Cardiac septum (tissue), 1 donor: ENCODE data around the gene CDCA3. TPM values are rescaled to one million over a fixed set of nuclear protein-coding genes. Genes with fewer than 3 reads are reported as not detected.

Source experiments
- total RNA-seq: library from RNA; stranded (reverse); fragmentation: NEBNext Ultra II Directional; extraction: Animal tissue kit (Norgen Biotek cat#: 25700); gene quantifications from one replicate; pipeline ENCODE4 v1.2.1, GENCODE V29; 2021
- donor health status: DM: no; HTN: no; CAD: no.

The CDCA3 gene
- total RNA-seq, 1 donor from 2014 or later = 0.65 TPM

Other genes with a start within 250 kb of the CDCA3 start
- 186 TPM for gene CHD4, start 243.9 kb downstream of the CDCA3 start, total RNA-seq
- gene LPAR5, start 215.3 kb downstream of the CDCA3 start, total RNA-seq = 2.6 TPM
- gene ACRBP, start 203.9 kb downstream of the CDCA3 start, total RNA-seq = 1.6 TPM
- gene ING4, start 188.2 kb downstream of the CDCA3 start, total RNA-seq = 20.6 TPM
- 32.7 TPM for gene ZNF384, start 161.9 kb downstream of the CDCA3 start, total RNA-seq
- gene PIANP, start 150.5 kb downstream of the CDCA3 start, total RNA-seq = 0.40 TPM
- gene COPS7A, start 127.2 kb downstream of the CDCA3 start, total RNA-seq = 64.7 TPM
- gene MLF2, start 98.1 kb downstream of the CDCA3 start, total RNA-seq = 135 TPM
- gene PTMS, start 84.9 kb downstream of the CDCA3 start, total RNA-seq = 234 TPM
- 0.57 TPM for gene LAG3, start 78.8 kb downstream of the CDCA3 start, total RNA-seq
- 3.8 TPM for gene CD4, start 61.8 kb downstream of the CDCA3 start, total RNA-seq
- gene GPR162, start 29.5 kb downstream of the CDCA3 start, total RNA-seq = 5.7 TPM
- 25.7 TPM for gene P3H3, start 22.9 kb downstream of the CDCA3 start, total RNA-seq
- gene GNB3, start 10.4 kb downstream of the CDCA3 start, total RNA-seq = 9.7 TPM
- gene USP5, start 864 bp upstream of the CDCA3 start, total RNA-seq = 83.5 TPM
- gene TPI1, start 16.2 kb upstream of the CDCA3 start, total RNA-seq = 657 TPM
- 4.5 TPM for gene SPSB2, start 22.0 kb upstream of the CDCA3 start, total RNA-seq
- gene LRRC23, start 53.5 kb upstream of the CDCA3 start, total RNA-seq = 13.3 TPM
- 29.7 TPM for gene ENO2, start 63.3 kb upstream of the CDCA3 start, total RNA-seq
- gene ATN1, start 76.7 kb upstream of the CDCA3 start, total RNA-seq = 76.9 TPM
- gene RNU7-1, start 92.5 kb upstream of the CDCA3 start, total RNA-seq = not detected
- gene C12orf57, start 92.7 kb upstream of the CDCA3 start, total RNA-seq = 162 TPM
- gene PTPN6, start 100.1 kb upstream of the CDCA3 start, total RNA-seq = 7.0 TPM
- gene PHB2, start 119.4 kb upstream of the CDCA3 start, total RNA-seq = 125 TPM
- gene EMG1, start 119.6 kb upstream of the CDCA3 start, total RNA-seq = 32.7 TPM
- 19.7 TPM for gene LPCAT3, start 167.2 kb upstream of the CDCA3 start, total RNA-seq
- 69.0 TPM for gene C1S, start 209.4 kb upstream of the CDCA3 start, total RNA-seq
- 96.9 TPM for gene C1R, start 241.2 kb upstream of the CDCA3 start, total RNA-seq